BE2C (cell line): ENCODE data around the gene GAST.

Source experiments
- DNase-seq: peaks from one replicate; pipeline ENCODE4 v3.0.0-alpha.2; 2020
- H3K27me3 ChIP-seq: fragments of 250-450 bp; sonication (Bioruptor Pico); 2 replicates; pipeline ENCODE4 v1.5.1; 2020; ENCODE audit warnings: mild to moderate bottlenecking
- H3K36me3 ChIP-seq: fragments of 250-450 bp; sonication (Bioruptor Pico); 2 replicates; pipeline ENCODE4 v1.5.1; 2020; ENCODE audit warnings: mild to moderate bottlenecking
- H3K4me1 ChIP-seq: fragments of 250-450 bp; sonication (Bioruptor Pico); 2 replicates; pipeline ENCODE4 v1.5.1; 2020
- H3K4me3 ChIP-seq: 2 replicates; pipeline ENCODE4 v1.5.1; 2011; ENCODE audit warnings: low read depth, low read length
- H3K9me3 ChIP-seq: fragments of 250-450 bp; sonication (Bioruptor Pico); 2 replicates; pipeline ENCODE4 v1.5.1; 2020
- CTCF ChIP-seq: IDR thresholded peaks from 2 replicates; pipeline ENCODE4 v1.5.1; 2012; ENCODE audit warnings: mild to moderate bottlenecking, low read depth, low read length

The GAST gene

GRCh38 chr17:41678411-41678906, 33.7 kb upstream of the GAST start:
- no peak overlapping the region for H3K4me3 ChIP-seq
- DNase-seq, result no peak
- H3K4me1 ChIP-seq, result peaks cover 6% of the 10 kb centered on the region
- H3K27me3 ChIP-seq, result no peaks in the 10 kb centered on the region
- H3K36me3 ChIP-seq, result no peaks in the 10 kb centered on the region
- no peaks in the 10 kb centered on the region for H3K9me3 ChIP-seq
- no peak for TF ChIP-seq CTCF

GRCh38 chr17:41678907-41679739, 33.0 kb upstream of the GAST start:
- Histone ChIP-seq H3K27me3 (no peaks in the 10 kb centered on the region), H3K36me3 (no peaks in the 10 kb centered on the region), H3K4me3 (no peak overlapping the region), H3K4me1 (peaks cover 12% of the 10 kb centered on the region), H3K9me3 (no peaks in the 10 kb centered on the region)
- TF ChIP-seq CTCF, result no peak
- no peak for DNase-seq

- no peak overlapping the region for H3K4me3 ChIP-seq
- H3K36me3 ChIP-seq, result no peaks in the 10 kb centered on the region
- no peak for DNase-seq
Measured at GRCh38 chr17:41679740-41680425, 32.2 kb upstream of the GAST start.

GRCh38 chr17:41680426-41681040, 31.6 kb upstream of the GAST start:
- TF ChIP-seq CTCF, result no peak
- no peak overlapping the region for H3K4me3 ChIP-seq
- no peaks in the 10 kb centered on the region for H3K27me3 ChIP-seq
- H3K9me3 ChIP-seq, result no peaks in the 10 kb centered on the region
- peaks cover 15% of the 10 kb centered on the region for H3K4me1 ChIP-seq
- no peak for DNase-seq
- H3K36me3 ChIP-seq, result no peaks in the 10 kb centered on the region

More at GRCh38 chr17:41679740-41680425, 32.2 kb upstream of the GAST start:
- H3K27me3 ChIP-seq, result no peaks in the 10 kb centered on the region
- H3K9me3 ChIP-seq, result no peaks in the 10 kb centered on the region
- no peak for TF ChIP-seq CTCF
- H3K4me1 ChIP-seq, result peaks cover 15% of the 10 kb centered on the region

- Histone ChIP-seq H3K27me3 (no peaks in the 10 kb centered on the region), H3K9me3 (no peaks in the 10 kb centered on the region), H3K36me3 (no peaks in the 10 kb centered on the region), H3K4me3 (no peak overlapping the region), H3K4me1 (peaks cover 15% of the 10 kb centered on the region)
- DNase-seq, result no peak
- TF ChIP-seq CTCF, result no peak
Measured at GRCh38 chr17:41681776-41682175, 30.4 kb upstream of the GAST start.
